Measurements from ENCODE around the gene STX16. TPM values are rescaled to one million over a fixed set of nuclear protein-coding genes. Genes with fewer than 3 reads are reported as not detected.

Gene STX16
- total RNA-seq, 1 donor, result 26.5 TPM

DNA sequence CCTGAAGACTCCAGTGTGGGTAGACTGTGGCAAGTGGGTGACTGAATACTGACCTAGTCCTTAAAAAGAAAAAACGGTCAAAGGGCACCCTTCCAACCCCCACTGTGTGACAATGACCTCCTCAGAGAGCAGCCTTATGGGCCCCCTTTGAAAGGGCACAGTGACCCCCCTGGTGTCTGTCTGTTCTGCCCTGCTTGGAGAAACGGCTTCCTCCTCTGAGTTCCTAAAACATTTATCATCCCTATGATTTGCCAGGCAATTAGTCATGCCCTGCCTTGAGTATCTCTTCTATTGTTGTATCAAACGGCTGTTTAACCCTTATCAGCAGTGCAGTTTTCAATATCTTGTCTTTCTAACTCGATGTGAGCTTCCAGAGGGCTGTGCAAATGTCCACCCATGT is 21.0 kb upstream of the STX16 start:
- peak; percentile 68 for DNase-seq (ENCODE audit: low read depth)
- no peak for TF ChIP-seq CTCF (IDR thresholded peaks at IDR 0.05; ENCODE audit: insufficient read depth, low read length)
- no peak overlapping the region for H3K4me3 ChIP-seq (ENCODE audit: low read depth, low read length)

DNA sequence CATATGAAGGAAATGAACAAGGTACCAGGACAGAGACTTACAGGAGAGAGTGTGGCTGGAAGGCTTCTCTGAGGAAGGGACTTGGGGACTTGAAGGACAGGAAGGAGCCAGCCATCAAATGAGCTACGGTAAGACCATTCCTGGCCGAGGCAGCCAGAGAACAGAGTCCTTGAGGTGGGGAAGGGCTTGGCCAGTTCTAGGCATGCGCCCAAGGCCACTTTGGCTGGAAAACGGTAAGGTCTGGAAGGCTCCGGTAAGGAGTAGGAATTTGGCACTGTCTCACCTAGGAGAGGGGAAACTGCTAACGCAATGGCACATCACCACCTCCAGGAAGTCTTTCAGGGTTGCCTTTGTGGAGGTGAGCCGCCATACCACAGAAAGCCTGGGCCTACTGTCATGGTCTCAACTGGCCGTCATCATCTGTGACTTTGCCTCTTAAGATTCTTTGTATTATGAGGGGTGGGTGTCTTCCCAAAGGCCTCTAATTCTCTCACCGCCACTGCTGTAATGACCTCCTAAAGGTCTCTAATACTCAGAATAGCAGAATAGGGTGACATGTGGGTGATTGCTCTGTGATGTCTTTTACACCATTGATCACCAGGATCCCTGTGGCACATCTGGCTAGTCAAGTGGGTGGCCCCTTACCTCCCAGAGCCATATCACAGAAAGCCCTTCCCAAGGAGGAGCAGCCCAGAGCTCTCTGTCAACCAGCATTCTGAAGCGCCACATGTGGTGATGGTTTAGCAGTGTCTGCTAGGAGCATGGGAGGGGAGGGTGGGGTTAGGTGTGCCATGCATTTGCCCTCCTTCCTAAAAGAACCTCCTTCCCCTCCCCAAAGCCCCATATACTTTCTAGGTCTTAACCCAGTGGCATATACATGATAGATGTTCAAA is 17.7 kb upstream of the STX16 start:
- no peak overlapping the region for H3K4me3 ChIP-seq (ENCODE audit: low read depth, low read length)
- no peak for TF ChIP-seq CTCF (IDR thresholded peaks at IDR 0.05; ENCODE audit: insufficient read depth, low read length)
- DNase-seq (ENCODE audit: low read depth), result no peak

DNA sequence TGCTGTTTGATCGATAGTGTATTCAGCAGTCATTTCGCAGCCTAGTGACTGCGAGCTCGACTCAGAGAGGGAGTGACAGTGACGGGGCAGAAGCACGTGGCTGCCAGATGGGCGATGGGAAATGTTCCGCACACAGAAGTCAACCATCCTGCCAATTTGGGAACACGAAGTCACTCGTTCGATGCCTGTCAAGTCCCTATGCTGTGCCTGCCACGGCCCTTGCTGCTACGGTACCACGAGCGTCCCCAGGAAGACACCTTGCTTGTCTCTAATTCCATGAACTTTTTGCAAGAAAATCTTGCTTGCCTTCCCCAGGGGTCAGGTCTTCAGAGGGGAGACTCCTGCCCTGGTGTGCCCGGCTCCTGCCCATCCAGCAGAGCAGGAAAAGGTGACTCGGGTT is 17.0 kb upstream of the STX16 start:
- DNase-seq (ENCODE audit: low read depth), result no peak
- no peak for TF ChIP-seq CTCF (IDR thresholded peaks at IDR 0.05; ENCODE audit: insufficient read depth, low read length)
- H3K4me3 ChIP-seq (ENCODE audit: low read depth, low read length), result no peak overlapping the region

- no peak for TF ChIP-seq CTCF (IDR thresholded peaks at IDR 0.05; ENCODE audit: insufficient read depth, low read length)
- DNase-seq (ENCODE audit: low read depth), result no peak
- H3K4me3 ChIP-seq (ENCODE audit: low read depth, low read length), result no peak overlapping the region
Observed at GRCh38 chr20:58634521-58635278, 16.4 kb upstream of the STX16 start.

DNA sequence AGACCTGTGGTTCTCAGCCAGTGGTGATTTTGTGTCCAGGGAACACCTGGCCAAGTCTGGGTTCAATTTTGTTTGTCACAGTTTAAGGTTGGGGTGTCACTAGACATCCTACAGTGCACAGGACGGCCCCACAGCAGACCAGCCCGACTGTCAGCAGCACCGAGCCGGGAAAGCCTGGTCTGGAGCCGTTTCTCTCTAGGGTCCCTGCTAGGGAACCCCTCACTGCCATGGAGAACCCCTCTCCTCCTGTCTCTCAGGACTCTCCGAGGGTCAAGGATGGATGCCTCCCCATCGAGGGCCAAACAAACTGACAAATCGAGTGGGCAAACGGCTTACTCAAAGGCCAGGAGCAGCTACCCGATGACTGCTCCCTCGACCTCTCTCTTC is 15.8 kb upstream of the STX16 start:
- no peak for DNase-seq (ENCODE audit: low read depth)
- no peak for TF ChIP-seq CTCF (IDR thresholded peaks at IDR 0.05; ENCODE audit: insufficient read depth, low read length)
- H3K4me3 ChIP-seq (ENCODE audit: low read depth, low read length), result no peak overlapping the region

- no peak for TF ChIP-seq CTCF (IDR thresholded peaks at IDR 0.05; ENCODE audit: insufficient read depth, low read length)
- no peak for DNase-seq (ENCODE audit: low read depth)
- H3K4me3 ChIP-seq (ENCODE audit: low read depth, low read length), result no peak overlapping the region
Observed at GRCh38 chr20:58636396-58636982, 14.6 kb upstream of the STX16 start.
